GDM1 (cell line): ENCODE results near the gene ZNF526.

Source experiments
- DNase-seq: peaks from one replicate; lab custom pipeline; 2025; lab: John Stamatoyannopoulos, UW

Gene ZNF526

GRCh38 chr19:42196011-42197001, 23.8 kb upstream of the ZNF526 start:
- no peak for DNase-seq

GRCh38 chr19:42197375-42197817, 22.7 kb upstream of the ZNF526 start:
- DNase-seq, result peak; percentile 50

GRCh38 chr19:42198676-42199439, 21.3 kb upstream of the ZNF526 start:
- peak; percentile 83 for DNase-seq

- peak; percentile 75 for DNase-seq
Measured at GRCh38 chr19:42199440-42200115, 20.5 kb upstream of the ZNF526 start.

- no peak for DNase-seq
Measured at GRCh38 chr19:42200116-42200715, 19.9 kb upstream of the ZNF526 start.

- DNase-seq, result peak; percentile 50
Measured at GRCh38 chr19:42201489-42202289, 18.4 kb upstream of the ZNF526 start.

GRCh38 chr19:42202290-42202880, 17.7 kb upstream of the ZNF526 start:
- DNase-seq, result no peak

GRCh38 chr19:42203700-42204099, 16.4 kb upstream of the ZNF526 start:
- DNase-seq, result no peak

- DNase-seq, result no peak
Measured at GRCh38 chr19:42204664-42205063, 15.4 kb upstream of the ZNF526 start.

GRCh38 chr19:42206871-42207755, 13.0 kb upstream of the ZNF526 start:
- DNase-seq, result no peak

- DNase-seq, result no peak
Measured at GRCh38 chr19:42207767-42208271, 12.3 kb upstream of the ZNF526 start.

GRCh38 chr19:42208612-42209011, 11.5 kb upstream of the ZNF526 start:
- DNase-seq, result no peak

GRCh38 chr19:42212886-42213285, 7.2 kb upstream of the ZNF526 start:
- no peak for DNase-seq

- DNase-seq, result no peak
Measured at GRCh38 chr19:42214810-42215485, 5.2 kb upstream of the ZNF526 start.

- DNase-seq, result peak; percentile 9
Measured at GRCh38 chr19:42216653-42217519, 3.2 kb upstream of the ZNF526 start.

- peak; percentile 96 for DNase-seq
Measured at GRCh38 chr19:42217520-42218437, 2.3 kb upstream of the ZNF526 start, which contains the start of gene DEDD2. Gene DEDD2 (minus strand): TSS chr19:42217677. CDS start chr19:42217007, 670 bp downstream.

GRCh38 chr19:42220751-42221097, 612 bp downstream of the ZNF526 start:
- DNase-seq, result no peak
